MCF 10A (cell line): ENCODE data around the gene UGT3A1. TPM values are rescaled to one million over a fixed set of nuclear protein-coding genes. Genes with fewer than 3 reads are reported as not detected.

Experiments used
- BruUV-seq: library from RNA; stranded (reverse); fragments of 400-500 nt; replicated peaks from 2 replicates; lab custom pipeline; 2021; lab: Mats Ljungman, UMichigan
- CTCF ChIA-PET: fragments of 300-600 bp; sonication (Branson Sonifier 250); formaldehyde crosslinking; extraction: SDS; loops from one replicate; lab custom pipeline; 2021; ENCODE audit warnings: antibody characterized with exemption, inconsistent platforms; lab: Yijun Ruan, JAX
- POLR2A ChIA-PET: fragments of 300-600, 350-650 bp; sonication (Branson Sonifier 250); formaldehyde crosslinking; extraction: SDS; loops from one replicate; lab custom pipeline; 2020; ENCODE audit warnings: antibody characterized with exemption, inconsistent platforms; lab: Yijun Ruan, JAX
- DNase-seq: peaks from one replicate; pipeline ENCODE4 v3.0.0-alpha.2; 2018; ENCODE audit not compliant: unreplicated experiment
- H3K27ac Mint-ChIP-seq: one replicate; pipeline ENCODE4 v1.8.0; 2022; ENCODE audit warnings: mild to moderate bottlenecking, low read depth, mixed read lengths; ENCODE audit not compliant: unreplicated experiment
- H3K27me3 Mint-ChIP-seq: one replicate; pipeline ENCODE4 v1.8.0; 2022; ENCODE audit warnings: mixed read lengths; ENCODE audit not compliant: insufficient read depth, unreplicated experiment
- H3K36me3 Mint-ChIP-seq: one replicate; pipeline ENCODE4 v1.8.0; 2022; ENCODE audit warnings: mild to moderate bottlenecking, moderate library complexity, mixed read lengths; ENCODE audit not compliant: insufficient read depth, unreplicated experiment
- H3K4me1 Mint-ChIP-seq: one replicate; pipeline ENCODE4 v1.8.0; 2022; ENCODE audit warnings: mixed read lengths; ENCODE audit not compliant: insufficient read depth, unreplicated experiment
- H3K4me3 Mint-ChIP-seq: one replicate; pipeline ENCODE4 v1.8.0; 2022; ENCODE audit warnings: mild to moderate bottlenecking, moderate library complexity, mixed read lengths; ENCODE audit not compliant: unreplicated experiment
- H3K9me3 Mint-ChIP-seq: one replicate; pipeline ENCODE4 v1.8.0; 2022; ENCODE audit warnings: mixed read lengths; ENCODE audit not compliant: unreplicated experiment
- intact Hi-C: fragments of 100-400 bp; cut with micrococcal nuclease; formaldehyde crosslinking; loops from 2 replicates; pipeline ENCODE4 v1.14.1; 2022
- total RNA-seq: library from RNA; stranded (reverse); gene quantifications from 2 replicates; pipeline ENCODE4 v1.2.3, GENCODE V29; 2022
- TF ChIP-seq, protein P1 (sequence below): fragments of 200-600 bp; IDR thresholded peaks from one replicate; pipeline ENCODE4 v1.8.0; 2022; ENCODE audit warnings: antibody characterized with exemption, mild to moderate bottlenecking; ENCODE audit not compliant: unreplicated experiment

Gene UGT3A1
- total RNA-seq, 1 experiment from 2014 or later = not detected

DNA sequence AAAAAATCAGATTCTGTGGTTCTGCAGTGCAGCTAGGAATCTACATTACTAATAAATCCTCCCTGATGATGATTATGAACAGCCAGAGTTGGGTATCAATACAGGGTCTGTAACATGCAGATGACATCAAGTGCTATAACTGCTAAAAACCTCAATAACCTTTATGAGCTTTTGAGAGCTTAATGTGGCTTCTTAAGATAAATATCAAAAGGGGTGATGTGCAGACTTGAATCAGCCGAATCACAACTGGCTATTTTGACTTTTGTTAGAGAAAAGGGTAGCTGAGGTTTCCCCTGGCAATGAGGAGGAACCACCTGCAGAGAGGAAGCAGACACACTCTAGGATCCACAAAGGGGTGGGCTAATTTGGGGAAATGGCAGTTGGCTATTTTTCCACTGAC is 83.0 kb downstream of the UGT3A1 start:
- TF ChIP-seq, protein P1, sequence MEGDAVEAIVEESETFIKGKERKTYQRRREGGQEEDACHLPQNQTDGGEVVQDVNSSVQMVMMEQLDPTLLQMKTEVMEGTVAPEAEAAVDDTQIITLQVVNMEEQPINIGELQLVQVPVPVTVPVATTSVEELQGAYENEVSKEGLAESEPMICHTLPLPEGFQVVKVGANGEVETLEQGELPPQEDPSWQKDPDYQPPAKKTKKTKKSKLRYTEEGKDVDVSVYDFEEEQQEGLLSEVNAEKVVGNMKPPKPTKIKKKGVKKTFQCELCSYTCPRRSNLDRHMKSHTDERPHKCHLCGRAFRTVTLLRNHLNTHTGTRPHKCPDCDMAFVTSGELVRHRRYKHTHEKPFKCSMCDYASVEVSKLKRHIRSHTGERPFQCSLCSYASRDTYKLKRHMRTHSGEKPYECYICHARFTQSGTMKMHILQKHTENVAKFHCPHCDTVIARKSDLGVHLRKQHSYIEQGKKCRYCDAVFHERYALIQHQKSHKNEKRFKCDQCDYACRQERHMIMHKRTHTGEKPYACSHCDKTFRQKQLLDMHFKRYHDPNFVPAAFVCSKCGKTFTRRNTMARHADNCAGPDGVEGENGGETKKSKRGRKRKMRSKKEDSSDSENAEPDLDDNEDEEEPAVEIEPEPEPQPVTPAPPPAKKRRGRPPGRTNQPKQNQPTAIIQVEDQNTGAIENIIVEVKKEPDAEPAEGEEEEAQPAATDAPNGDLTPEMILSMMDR = no peak
- no peaks in the 10 kb centered on the region for H3K36me3 Mint-ChIP-seq
- H3K9me3 Mint-ChIP-seq = no peaks in the 10 kb centered on the region
- H3K4me1 Mint-ChIP-seq = no peaks in the 10 kb centered on the region
- no TSS peak for BruUV-seq
- no peak overlapping the region for H3K4me3 Mint-ChIP-seq
- H3K27ac Mint-ChIP-seq = no peak overlapping the region
- DNase-seq = no peak
- ChIA-PET POLR2A (no interaction called here), CTCF (interaction anchor here (0.5 to 1.3 kb wide), 3 partner anchors 133 to 1370 kb away, joined by 3 to 4 read pairs (median 3); no protein-coding TSS in a partner anchor)
- no peaks in the 10 kb centered on the region for H3K27me3 Mint-ChIP-seq
- intact Hi-C loops = no loop called here

DNA sequence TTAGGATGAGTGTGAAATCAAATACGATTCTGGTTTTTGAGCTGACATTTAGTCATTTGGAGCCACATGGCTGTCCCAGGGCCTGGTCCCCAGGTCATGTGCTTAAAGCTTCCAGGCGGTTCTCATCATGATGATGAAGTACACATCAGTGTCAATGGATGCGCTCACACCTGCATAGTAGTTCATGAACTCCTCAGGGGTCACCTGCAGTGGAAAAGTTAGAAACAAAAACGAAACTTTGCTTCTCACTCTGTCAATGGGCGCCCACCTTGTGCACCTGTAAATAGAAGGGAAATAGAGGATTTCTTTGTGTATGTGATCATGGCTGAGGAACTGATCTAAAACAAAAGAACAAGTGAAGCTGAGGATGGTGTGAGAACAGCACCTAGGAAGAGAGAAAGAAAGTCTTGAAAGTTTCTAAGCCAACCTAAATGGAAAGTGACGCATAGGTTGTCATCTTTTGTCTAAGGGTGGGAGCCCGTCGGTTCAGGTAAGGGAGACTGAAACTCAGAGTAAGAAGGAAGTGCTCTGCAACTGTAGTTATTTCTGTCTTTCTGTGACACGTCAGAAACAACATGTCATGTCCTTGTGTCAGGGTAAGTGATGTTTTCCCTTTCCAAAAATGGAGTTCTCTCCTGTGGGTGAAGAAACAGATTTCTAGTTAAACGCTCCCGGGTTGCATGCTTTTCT is 86.6 kb downstream of the UGT3A1 start:
- Mint-ChIP-seq H3K27ac (no peak overlapping the region), H3K27me3 (no peaks in the 10 kb centered on the region), H3K9me3 (no peaks in the 10 kb centered on the region), H3K4me3 (no peak overlapping the region), H3K4me1 (peaks cover 1% of the 10 kb centered on the region), H3K36me3 (no peaks in the 10 kb centered on the region)
- CTCF ChIA-PET = interaction anchor here (0.6 kb wide), 1 partner anchor 126 kb away, joined by 3 read pairs; no protein-coding TSS in a partner anchor
- intact Hi-C loops = no loop called here
- TF ChIP-seq, protein P1 = no peak
- DNase-seq = no peak
- POLR2A ChIA-PET = no interaction called here
- no TSS peak for BruUV-seq

DNA sequence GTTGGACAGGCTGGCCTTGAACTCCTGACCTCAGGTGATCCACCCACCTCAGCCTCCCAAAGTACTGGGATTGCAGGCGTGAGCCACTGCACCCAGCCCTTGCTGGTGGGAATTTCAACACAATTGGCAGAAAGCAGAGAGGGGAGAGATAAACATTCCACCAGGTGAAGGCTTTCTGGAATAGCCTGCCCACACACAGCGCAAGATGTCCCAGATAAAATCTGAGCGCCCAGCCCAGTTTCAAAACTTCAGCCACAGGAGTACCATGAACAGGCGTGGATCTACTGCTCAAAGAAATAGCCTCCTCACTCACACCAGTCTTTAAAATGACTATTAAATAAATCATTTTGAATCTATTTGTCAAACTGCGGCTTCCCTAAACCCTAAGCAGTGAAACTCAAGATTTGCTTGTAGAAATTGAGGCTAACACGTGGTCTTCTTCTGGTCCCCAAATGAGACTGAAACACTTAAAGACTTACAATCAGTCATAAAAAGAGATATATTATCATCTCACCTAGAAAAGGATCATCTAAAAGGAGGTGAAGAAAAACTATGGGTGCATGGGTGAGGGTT is 87.5 kb downstream of the UGT3A1 start:
- CTCF ChIA-PET = interaction anchor here (0.6 kb wide), 1 partner anchor 12 kb away, joined by 3 read pairs; no protein-coding TSS in a partner anchor
- H3K27ac Mint-ChIP-seq = no peak overlapping the region
- intact Hi-C loops = no loop called here

More for the DNA sequence above, 87.5 kb downstream of the UGT3A1 start:
- no peak overlapping the region for H3K4me3 Mint-ChIP-seq
- no peaks in the 10 kb centered on the region for H3K27me3 Mint-ChIP-seq
- H3K36me3 Mint-ChIP-seq = no peaks in the 10 kb centered on the region
- POLR2A ChIA-PET = no interaction called here
- TF ChIP-seq, protein P1 = no peak
- DNase-seq = no peak
- H3K9me3 Mint-ChIP-seq = no peaks in the 10 kb centered on the region
- H3K4me1 Mint-ChIP-seq = peaks cover 7% of the 10 kb centered on the region
- no TSS peak for BruUV-seq
